Stimulated activated CD8-positive, alpha-beta memory T cell treated with anti-CD3 and anti-CD28 coated beads, Interleukin-7, amount 100 ng/mL, for 1 hour (primary cell): Measurements from ENCODE around the gene MOB3B.
"Not testable (repeated sequence)": the region's sequence is repeated elsewhere in the genome, so short reads cannot be mapped to it uniquely, and the experiment has no call there.

Experiments used
- DNase-seq, 2 donors: peaks; one replicate each; pipeline ENCODE4 v3.0.0-alpha.2; 2020; ENCODE audit warnings: low read depth in 2 of 2

The MOB3B gene

DNA sequence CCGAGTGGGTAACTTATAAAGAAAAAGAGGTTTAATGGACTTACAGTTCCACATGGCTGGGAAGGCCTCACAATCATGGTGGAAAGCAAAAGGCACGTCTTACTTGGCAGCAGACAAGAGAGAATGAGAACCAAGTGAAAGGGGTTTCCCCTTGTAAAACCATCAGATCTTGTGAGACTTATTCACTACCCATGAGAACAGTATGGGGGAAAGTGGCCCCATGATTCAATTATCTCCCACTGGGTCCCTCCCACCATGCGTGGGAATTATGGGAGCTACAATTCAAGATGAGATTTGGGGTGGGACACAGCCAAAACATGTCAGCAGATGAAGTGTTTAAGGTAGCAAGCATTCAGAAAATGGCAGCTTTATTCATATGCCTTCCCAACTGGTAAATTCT lies 81.3 kb downstream of the MOB3B start:
- not testable (repeated sequence) for DNase-seq

- DNase-seq: no peak
Observed at GRCh38 chr9:27447031-27447683, 82.5 kb downstream of the MOB3B start.

DNA sequence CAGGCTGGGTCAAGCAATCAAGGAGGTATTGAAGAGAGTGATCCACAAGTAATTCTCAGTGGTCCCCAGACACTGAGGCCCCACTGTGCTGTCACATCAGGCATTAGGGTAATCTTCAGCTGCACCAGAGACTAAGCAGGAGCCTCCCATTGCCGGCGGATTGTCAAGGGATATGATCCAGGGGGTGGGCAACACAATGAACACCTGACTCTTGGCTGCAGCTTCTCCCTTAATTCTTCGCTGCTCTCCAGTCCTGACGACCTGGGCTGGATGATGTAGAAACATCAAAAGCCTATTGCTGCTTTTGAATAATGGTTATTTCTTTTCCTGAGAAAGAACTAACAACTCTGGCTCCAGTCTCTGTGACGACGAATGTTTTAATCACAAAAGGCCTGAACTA lies 83.9 kb downstream of the MOB3B start:
- DNase-seq: no peak

DNA sequence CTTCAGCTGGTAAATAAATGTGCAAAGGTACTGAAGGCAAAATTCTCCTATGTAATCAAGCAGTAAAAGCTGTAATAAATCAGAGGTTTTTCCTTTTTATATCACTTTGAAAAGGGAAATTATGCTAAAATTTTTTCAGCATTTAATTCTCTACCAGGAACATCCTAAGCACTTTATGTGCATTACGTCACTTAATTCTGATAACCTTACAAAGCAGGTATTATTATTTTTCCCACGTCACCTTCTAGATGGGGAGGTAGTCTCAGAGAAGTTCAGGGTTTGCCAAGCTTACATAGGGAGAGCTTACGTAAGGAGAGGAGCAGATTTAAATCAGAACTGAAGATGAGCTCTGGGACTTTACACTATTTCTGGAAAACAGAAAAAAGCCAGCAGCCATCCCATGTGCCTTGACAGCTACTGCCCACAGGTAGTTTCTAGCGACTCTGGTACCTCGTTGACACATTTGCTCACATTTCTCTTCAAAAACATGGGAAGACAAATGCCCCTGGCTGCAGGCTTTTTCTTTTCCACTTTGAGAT lies 84.5 kb downstream of the MOB3B start:
- no peak for DNase-seq

GRCh38 chr9:27442464-27442863 lies 87.2 kb downstream of the MOB3B start:
- no peak for DNase-seq

DNA sequence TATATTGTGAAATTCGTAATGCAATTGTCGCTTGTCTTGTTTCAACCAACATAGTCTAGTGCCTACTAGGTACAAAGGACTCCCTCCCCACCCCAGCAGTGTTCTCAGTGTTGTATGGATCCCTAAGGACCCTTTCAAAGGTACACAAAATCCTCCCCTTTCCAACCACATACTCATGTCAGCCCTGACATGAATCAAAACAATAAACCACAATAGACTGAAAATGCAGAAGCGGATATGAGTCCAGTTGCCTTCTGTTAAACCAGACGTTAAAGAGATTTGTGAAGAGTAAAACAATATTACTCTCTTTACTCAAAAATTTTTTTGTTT lies 87.9 kb downstream of the MOB3B start:
- DNase-seq: no peak

GRCh38 chr9:27440888-27441740 lies 88.5 kb downstream of the MOB3B start:
- DNase-seq: no peak

GRCh38 chr9:27438522-27438921 lies 91.1 kb downstream of the MOB3B start:
- no peak for DNase-seq

- no peak for DNase-seq
Observed at GRCh38 chr9:27437652-27438373, 91.8 kb downstream of the MOB3B start.

DNA sequence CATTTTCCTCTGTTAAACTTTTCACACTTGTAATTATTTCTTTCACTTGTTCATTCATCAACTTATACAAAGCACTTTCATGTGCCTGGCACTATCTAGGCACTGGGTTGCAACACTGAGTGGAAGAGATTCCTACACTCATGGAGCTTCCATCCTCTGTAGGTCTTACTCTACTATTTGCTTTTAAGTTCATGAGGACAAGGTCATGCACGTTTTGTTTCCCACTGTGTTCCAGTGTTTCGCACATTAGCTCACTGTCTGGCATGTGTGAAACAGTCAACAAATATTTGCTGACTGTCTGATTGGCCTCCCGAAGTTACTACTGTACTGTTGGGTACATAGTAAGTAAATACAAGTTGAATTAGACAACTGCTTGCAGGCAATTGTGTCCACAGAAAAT lies 93.4 kb downstream of the MOB3B start:
- no peak for DNase-seq

DNA sequence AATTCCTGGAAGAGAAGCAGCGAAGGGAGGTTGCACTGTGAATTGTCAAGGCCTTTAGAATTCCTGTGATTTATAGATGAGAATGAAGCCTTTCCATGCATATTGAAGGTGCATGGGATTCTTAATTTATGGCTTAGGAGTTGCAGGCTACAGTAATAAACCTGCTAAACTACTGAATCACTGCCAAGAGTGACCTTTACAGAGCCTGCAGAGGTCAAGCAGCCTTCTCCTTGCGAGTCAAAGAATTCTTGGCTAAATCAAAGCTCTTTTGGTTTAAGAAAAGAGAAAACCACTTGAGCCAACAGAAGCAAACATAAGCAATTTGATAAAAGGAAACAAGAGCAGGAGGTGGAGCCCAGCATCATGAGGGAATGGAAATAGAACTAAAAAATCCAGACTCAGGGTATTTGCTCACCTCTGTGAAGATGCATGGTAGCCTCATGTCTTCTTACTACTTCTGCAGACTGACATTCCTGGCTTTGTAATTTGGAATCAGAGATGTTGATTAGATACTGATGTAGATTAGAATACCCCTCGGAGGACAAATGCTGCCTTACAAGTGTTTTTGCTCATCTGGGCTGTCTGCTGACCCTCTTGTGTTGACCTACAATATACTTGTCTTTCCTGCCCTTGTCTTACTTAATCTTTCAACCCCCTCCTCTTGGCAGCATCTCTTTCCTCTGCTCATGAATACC lies 95.8 kb downstream of the MOB3B start:
- no peak for DNase-seq

DNA sequence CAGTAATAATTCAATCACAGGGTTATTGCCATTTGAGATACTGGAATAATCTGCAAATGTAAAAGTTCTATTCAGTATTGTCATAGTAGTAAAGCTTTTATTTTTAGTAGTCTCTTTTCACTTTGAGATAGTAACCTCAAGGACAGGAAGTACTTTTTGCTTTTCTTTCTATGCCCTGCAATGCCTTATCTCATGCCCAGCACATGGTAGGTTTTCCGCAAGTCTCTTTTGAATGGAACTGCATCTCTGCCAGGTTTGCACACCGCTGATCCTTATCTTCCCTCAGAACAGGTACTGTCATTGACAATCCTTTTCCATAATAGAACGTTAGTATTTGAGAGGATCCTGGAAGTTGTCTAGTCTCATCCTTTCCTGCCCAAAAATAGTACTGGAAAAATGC lies 97.3 kb downstream of the MOB3B start:
- no peak for DNase-seq

DNA sequence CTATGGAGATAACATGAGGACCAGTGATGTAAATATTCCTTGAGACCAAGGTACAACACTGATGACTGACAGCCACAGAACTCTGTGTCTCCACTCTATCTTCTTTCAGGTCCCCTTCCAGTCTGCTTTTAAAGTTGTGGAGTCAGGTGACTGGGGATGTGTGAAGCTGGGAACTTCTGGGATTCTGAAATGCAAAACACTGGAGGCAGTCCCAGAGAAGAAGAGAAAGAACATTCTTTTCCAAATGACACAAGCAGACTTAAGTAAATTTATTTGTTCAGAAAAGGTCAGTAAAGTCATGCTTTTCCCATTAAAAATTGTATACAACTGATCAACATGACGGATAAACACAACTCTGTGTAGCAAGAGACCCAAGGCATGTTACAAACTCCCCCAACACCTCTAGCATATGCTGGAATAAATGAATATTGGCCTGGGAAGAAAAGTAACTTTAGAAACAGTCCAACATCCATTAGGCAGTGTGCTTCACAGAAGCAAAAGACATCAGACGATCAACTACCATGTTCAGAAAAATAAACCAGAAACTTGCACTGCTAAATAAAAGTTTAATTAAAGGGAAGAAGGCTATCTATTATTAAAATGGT lies 98.0 kb downstream of the MOB3B start:
- no peak for DNase-seq

DNA sequence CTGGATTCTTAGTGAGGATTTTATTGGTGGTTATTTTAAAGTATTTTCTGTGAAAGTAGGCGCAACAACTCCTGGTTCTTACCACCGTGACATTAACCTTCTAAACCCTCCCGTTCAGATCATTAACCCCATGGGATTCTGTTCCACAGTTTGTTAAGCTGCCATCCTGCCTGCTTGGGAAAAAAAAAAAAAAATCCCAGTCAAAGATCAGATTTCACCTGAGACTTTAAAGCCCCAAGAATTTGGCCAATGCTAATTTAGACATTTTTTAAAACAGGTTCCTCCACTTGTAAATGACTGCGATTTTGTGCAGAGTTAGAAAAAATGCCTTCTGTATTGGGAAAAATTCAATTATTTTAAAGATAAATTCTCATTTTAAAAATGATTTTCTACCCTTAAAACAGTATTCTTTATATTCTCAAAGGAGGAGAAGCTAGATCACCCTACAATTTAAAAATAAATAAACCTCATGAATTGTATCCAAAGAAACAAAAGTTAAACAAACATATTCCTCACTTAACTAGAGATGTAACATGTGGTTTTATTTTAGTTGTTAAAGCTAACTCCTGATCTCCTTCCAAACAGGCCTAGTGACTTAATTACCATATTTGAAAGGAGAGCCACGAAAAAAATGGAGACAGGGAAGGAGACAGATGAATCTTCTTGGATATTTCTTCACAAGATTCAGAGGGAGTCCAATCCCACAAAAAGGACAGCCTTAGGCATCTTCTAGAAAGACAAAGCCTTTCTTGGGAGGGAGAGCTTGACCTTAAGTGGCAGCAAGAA lies 98.7 kb downstream of the MOB3B start:
- no peak for DNase-seq

GRCh38 chr9:27429917-27430316 lies 99.7 kb downstream of the MOB3B start:
- DNase-seq: no peak

- DNase-seq: no peak
Observed at GRCh38 chr9:27429436-27429835, 100.2 kb downstream of the MOB3B start.

- no peak for DNase-seq
Observed at GRCh38 chr9:27428551-27428950, 101.1 kb downstream of the MOB3B start.

DNA sequence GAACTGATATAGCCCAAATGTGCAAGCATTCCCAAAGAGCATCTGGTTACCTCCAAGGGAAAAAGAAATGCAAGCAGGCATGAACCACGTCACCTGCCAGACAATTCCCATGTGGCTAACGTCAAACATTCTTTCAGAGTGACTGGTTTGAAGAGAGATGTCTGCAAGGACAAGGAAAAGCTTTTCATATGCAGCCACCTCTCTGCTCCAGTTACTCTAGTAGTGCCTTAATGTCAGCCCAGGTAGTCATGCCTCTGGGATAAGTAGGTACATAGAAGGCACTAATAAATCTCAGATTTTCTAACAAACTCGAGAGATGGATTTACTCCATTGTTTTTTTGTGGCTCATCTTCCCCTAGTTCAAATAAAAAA lies 102.4 kb downstream of the MOB3B start:
- DNase-seq: no peak

- DNase-seq: no peak
Observed at GRCh38 chr9:27426511-27427271, 102.9 kb downstream of the MOB3B start.
